Parathyroid adenoma (tissue), 2 donors: ENCODE results near the gene ANKLE2.

Source experiments
- H2AFZ ChIP-seq: fragments of 300-600 bp; sonication (generic); one replicate; pipeline ENCODE4 v1.7.0; 2017; ENCODE audit warnings: antibody characterized with exemption, mild to moderate bottlenecking
- H3K27ac ChIP-seq: fragments of 300-600 bp; sonication (generic); one replicate; pipeline ENCODE4 v1.7.0; 2017
- H3K27me3 ChIP-seq: fragments of 300-600 bp; sonication (generic); one replicate; pipeline ENCODE4 v1.7.0; 2017; ENCODE audit warnings: low read length; ENCODE audit not compliant: control insufficient read depth, insufficient read depth
- H3K36me3 ChIP-seq: fragments of 300-600 bp; sonication (generic); one replicate; pipeline ENCODE4 v1.7.0; 2017; ENCODE audit warnings: low read length; ENCODE audit not compliant: control insufficient read depth, insufficient read depth
- H3K4me1 ChIP-seq: fragments of 300-600 bp; sonication (generic); one replicate; pipeline ENCODE4 v1.7.0; 2017; ENCODE audit warnings: control low read depth
- H3K4me2 ChIP-seq: fragments of 300-600 bp; sonication (generic); one replicate; pipeline ENCODE4 v1.7.0; 2017; ENCODE audit warnings: low read length
- H3K4me3 ChIP-seq: fragments of 300-600 bp; sonication (generic); one replicate; pipeline ENCODE4 v1.7.0; 2017; ENCODE audit warnings: low read depth, low read length
- H3K79me2 ChIP-seq: fragments of 300-600 bp; sonication (generic); one replicate; pipeline ENCODE4 v1.7.0; 2017; ENCODE audit warnings: control low read depth
- H3K9ac ChIP-seq: fragments of 300-600 bp; sonication (generic); one replicate; pipeline ENCODE4 v1.7.0; 2017; ENCODE audit warnings: mild to moderate bottlenecking
- H3K9me3 ChIP-seq: fragments of 300-600 bp; sonication (generic); one replicate; pipeline ENCODE4 v1.7.0; 2017; ENCODE audit warnings: low read length; ENCODE audit not compliant: control insufficient read depth
- TF ChIP-seq, protein P1 (sequence below): fragments of 300-600 bp; sonication (generic); IDR thresholded peaks from one replicate; pipeline ENCODE4 v1.7.0; 2017; ENCODE audit warnings: antibody characterized with exemption, mild to moderate bottlenecking
- donor health status: primary hyperparathyroidism.

The ANKLE2 gene

DNA sequence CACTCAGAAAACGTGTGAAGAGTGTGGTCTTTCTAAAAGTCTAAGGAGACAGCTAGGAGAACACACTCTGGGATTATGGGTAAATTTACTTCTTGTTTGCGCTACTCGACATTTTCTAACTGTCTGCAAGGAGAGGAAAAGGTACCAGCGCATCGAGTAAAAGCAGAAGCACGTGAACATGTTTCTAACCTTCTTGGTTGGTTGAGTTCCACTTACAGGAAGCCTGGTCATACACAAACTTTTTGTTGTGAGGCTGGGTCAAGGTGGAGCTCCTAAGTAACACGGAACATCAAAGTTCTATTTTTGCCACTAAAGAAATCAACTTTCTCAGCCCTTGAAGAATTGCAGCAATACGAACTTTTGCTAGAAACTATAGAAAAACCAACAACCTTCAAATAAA lies 20.0 kb downstream of the ANKLE2 start:
- no peak overlapping the region for H3K4me3 ChIP-seq
- no peak overlapping the region for H3K4me2 ChIP-seq
- no peaks in the 10 kb centered on the region for H3K4me1 ChIP-seq
- H2AFZ ChIP-seq, result no peak overlapping the region
- TF ChIP-seq, protein P1, sequence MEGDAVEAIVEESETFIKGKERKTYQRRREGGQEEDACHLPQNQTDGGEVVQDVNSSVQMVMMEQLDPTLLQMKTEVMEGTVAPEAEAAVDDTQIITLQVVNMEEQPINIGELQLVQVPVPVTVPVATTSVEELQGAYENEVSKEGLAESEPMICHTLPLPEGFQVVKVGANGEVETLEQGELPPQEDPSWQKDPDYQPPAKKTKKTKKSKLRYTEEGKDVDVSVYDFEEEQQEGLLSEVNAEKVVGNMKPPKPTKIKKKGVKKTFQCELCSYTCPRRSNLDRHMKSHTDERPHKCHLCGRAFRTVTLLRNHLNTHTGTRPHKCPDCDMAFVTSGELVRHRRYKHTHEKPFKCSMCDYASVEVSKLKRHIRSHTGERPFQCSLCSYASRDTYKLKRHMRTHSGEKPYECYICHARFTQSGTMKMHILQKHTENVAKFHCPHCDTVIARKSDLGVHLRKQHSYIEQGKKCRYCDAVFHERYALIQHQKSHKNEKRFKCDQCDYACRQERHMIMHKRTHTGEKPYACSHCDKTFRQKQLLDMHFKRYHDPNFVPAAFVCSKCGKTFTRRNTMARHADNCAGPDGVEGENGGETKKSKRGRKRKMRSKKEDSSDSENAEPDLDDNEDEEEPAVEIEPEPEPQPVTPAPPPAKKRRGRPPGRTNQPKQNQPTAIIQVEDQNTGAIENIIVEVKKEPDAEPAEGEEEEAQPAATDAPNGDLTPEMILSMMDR, result no peak
- no peaks in the 10 kb centered on the region for H3K27me3 ChIP-seq
- H3K79me2 ChIP-seq, result peaks cover 22% of the 10 kb centered on the region
- H3K9ac ChIP-seq, result no peak overlapping the region
- H3K27ac ChIP-seq, result no peak overlapping the region
- no peaks in the 10 kb centered on the region for H3K9me3 ChIP-seq
- no peaks in the 10 kb centered on the region for H3K36me3 ChIP-seq

DNA sequence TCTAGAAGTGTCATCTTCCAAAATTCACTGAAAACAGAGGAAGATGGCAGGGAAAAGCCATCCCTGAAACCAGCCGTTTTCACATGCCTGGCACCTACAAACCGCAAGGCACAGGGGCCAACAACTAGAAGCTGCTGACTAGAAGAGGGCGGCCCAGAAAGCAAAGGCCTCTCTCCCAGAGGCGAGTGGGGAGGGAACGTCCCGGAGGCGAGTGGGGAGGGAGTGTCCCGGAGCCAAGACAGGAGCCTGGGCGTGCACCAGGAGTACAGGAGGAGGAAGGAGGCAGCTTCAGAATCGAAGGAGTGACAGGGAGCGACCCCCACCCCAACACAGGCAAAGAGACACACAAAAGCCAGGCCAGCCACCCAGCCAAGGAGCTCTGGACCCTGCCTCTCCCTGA lies 21.0 kb downstream of the ANKLE2 start:
- Histone ChIP-seq H3K27ac (no peak overlapping the region), H2AFZ (no peak overlapping the region), H3K4me1 (no peaks in the 10 kb centered on the region), H3K27me3 (no peaks in the 10 kb centered on the region), H3K4me3 (no peak overlapping the region), H3K4me2 (no peak overlapping the region), H3K79me2 (peaks cover 19% of the 10 kb centered on the region), H3K9me3 (no peaks in the 10 kb centered on the region), H3K9ac (no peak overlapping the region), H3K36me3 (no peaks in the 10 kb centered on the region)
- TF ChIP-seq, protein P1, result no peak

DNA sequence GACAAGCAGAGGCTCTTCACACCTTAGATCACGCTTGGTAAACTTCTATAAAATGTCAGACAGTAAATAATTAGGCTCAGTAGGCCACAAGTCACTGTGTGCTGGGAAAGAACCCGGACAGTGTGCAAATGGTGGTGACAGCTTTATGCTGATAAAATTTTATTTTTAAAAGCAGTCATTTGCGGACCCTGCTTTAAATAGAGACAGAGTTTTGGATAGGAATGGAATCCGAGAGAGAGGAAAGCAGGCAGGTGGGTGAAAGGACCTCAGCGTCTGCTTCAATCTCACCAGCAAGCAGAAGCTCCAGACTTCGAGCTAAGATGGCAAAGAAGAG lies 21.4 kb downstream of the ANKLE2 start:
- Histone ChIP-seq H3K79me2 (peaks cover 15% of the 10 kb centered on the region), H3K36me3 (no peaks in the 10 kb centered on the region), H3K4me2 (no peak overlapping the region), H3K4me3 (no peak overlapping the region), H3K27ac (no peak overlapping the region), H3K9ac (no peak overlapping the region), H2AFZ (no peak overlapping the region), H3K27me3 (no peaks in the 10 kb centered on the region), H3K4me1 (no peaks in the 10 kb centered on the region), H3K9me3 (no peaks in the 10 kb centered on the region)
- TF ChIP-seq, protein P1, result no peak

DNA sequence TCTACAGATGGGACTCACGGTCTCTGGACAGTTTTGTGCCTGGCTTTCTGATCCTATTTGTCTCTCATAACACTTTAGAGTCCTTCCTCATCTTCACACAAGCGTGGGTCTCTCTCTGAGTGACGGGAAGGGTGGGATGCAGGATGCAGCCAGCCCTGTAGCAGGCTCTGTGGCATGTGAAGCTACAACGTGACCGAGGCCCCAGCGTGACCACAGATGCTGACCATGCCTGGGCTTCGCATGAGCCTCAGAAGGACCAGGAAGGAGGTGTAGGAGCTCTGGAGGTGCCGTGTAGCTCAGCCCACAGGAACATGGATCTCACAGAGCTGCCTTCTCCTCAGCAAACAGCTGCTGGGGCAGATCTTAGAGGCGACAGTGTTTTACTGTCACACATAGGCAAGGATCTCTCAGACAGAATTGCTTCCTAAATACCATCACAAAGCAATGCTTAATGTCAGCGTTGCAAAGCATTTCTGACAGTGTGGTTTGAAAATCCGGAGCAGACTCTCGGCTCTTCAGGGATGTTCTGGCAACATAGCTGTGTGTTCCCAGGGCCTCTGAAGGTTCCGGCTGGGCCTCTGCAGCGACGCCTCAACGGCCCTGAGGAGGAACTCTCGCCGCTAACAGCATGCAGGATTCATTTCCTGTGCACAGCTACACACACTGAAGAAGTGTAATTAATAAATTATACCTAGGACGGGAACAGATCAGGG lies 21.9 kb downstream of the ANKLE2 start:
- H3K4me1 ChIP-seq, result no peaks in the 10 kb centered on the region
- no peak overlapping the region for H3K9ac ChIP-seq
- H2AFZ ChIP-seq, result no peak overlapping the region
- H3K79me2 ChIP-seq, result peaks cover 10% of the 10 kb centered on the region
- H3K9me3 ChIP-seq, result no peaks in the 10 kb centered on the region
- H3K27me3 ChIP-seq, result no peaks in the 10 kb centered on the region
- H3K27ac ChIP-seq, result no peak overlapping the region
- no peak overlapping the region for H3K4me2 ChIP-seq
- no peak overlapping the region for H3K4me3 ChIP-seq
- TF ChIP-seq, protein P1, result no peak
- H3K36me3 ChIP-seq, result no peaks in the 10 kb centered on the region

DNA sequence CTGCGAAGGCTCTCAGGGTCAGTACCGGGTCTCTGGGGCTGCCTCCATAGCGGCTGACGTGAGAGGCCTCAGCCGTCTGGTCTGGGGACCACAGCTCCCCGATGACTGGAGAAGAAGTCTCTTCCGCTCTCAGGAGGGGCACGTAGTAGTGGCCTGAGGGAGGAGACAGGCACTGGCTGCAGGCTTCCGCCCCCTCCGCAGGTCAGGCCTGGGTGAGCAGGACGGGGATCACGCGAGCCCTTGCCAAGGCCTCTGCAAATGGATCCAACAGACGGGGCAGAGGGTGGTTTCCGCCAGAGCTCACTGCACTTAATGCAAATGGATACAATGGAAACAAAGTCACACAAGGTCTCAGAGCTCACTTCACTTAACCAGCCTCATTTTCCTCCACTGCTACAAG lies 24.7 kb downstream of the ANKLE2 start:
- Histone ChIP-seq H3K4me1 (no peaks in the 10 kb centered on the region), H3K4me2 (no peak overlapping the region), H3K36me3 (no peaks in the 10 kb centered on the region), H3K27me3 (no peaks in the 10 kb centered on the region), H3K4me3 (no peak overlapping the region), H3K9me3 (no peaks in the 10 kb centered on the region), H3K27ac (no peak overlapping the region), H3K9ac (no peak overlapping the region), H3K79me2 (no peaks in the 10 kb centered on the region), H2AFZ (no peak overlapping the region)
- TF ChIP-seq, protein P1, result no peak
